ENCODE data around the gene SLC23A3. TPM values are rescaled to one million over a fixed set of nuclear protein-coding genes. Genes with fewer than 3 reads are reported as not detected.

The SLC23A3 gene
- total RNA-seq, 4 donors from 2014 or later: 0.10 to 4.4 (median 1.0) TPM

DNA sequence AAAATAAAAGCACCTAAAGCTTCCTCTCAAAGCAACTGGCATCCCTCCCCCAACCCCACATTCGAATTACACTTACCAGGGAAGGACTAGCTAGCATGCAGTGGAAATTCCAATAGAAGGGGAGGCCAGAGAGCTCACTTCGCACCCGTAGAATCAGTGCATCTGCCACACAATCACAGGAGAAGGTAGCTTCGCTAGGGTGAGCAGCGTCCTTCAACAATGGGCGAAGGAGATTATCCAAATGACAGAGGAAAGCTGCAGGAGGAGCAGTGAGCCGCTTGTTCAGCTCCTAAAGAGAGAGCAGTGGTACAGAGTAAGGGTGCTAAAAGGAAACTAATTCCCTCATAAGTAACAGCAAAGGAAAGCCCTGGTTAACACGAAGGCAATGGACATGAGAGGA lies 12.4 kb downstream of the SLC23A3 start:
- no peak for TF ChIP-seq CTCF (IDR thresholded peaks at IDR 0.05)
- no peak for TF ChIP-seq POLR2A (IDR thresholded peaks at IDR 0.05)
- intact Hi-C loops (cut with DNase I; ENCODE audit: low total_unique reads): loop anchor here (5.0 kb wide), 1 partner anchor 130 kb away; no protein-coding TSS in a partner anchor
- DNase-seq (ENCODE audit: low spot score in 2 of 2): peak in 1 of 2 donors; percentile 65
- no peak overlapping the region for H3K4me3 ChIP-seq (ENCODE audit: low read depth, poor library complexity, severe bottlenecking)
- 90 to 93% methylated on average over 8 of the region's 8 CpGs for WGBS, 2 donors

DNA sequence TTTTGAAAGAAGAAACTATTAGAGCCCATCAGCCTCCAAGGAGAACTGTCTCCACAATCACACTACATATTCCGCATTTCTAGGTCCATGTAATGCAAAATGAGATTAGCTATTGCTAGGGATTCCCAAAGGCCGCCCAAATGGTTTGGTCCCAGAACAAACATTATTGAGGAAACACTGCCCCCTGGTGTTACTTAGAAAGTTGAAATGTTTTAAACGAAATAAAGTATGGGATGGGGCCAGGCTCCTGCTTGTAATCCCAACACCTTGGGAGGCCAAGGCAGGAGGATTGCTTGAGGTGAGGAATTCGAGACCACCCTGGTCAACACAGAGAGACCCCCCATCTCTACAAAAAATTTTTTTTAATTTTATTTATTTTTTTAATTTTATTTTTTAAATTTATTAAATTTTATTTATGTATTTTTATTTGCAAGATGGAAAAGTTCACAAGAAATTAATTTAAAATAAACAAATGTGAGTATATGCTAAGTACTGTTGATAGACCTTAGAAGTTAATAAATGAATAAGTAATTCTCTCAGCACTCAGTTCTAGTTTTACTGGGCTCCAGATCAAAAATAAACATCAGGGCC lies 14.7 kb downstream of the SLC23A3 start:
- TF ChIP-seq CTCF (IDR thresholded peaks at IDR 0.05): no peak
- no peak for TF ChIP-seq POLR2A (IDR thresholded peaks at IDR 0.05)
- no peak overlapping the region for H3K4me3 ChIP-seq (ENCODE audit: low read depth, poor library complexity, severe bottlenecking)
- peak; percentile 33 to 46 for DNase-seq (ENCODE audit: low spot score in 2 of 2)
- 7 to 8% methylated on average over 4 of the region's 4 CpGs for WGBS, 2 donors
- intact Hi-C loops (cut with DNase I; ENCODE audit: low total_unique reads): loop anchor here (5.0 kb wide), 1 partner anchor 128 kb away; no protein-coding TSS in a partner anchor

GRCh38 chr2:219149667-219150066 lies 20.2 kb downstream of the SLC23A3 start:
- no peak overlapping the region for H3K4me3 ChIP-seq (ENCODE audit: low read depth, poor library complexity, severe bottlenecking)
- TF ChIP-seq POLR2A (IDR thresholded peaks at IDR 0.05): no peak
- TF ChIP-seq CTCF (IDR thresholded peaks at IDR 0.05): no peak
- DNase-seq (ENCODE audit: low spot score in 2 of 2): no peak
- intact Hi-C loops (cut with DNase I; ENCODE audit: low total_unique reads): no loop called here
- 19 to 41% methylated on average over 1 of the region's 1 CpG for WGBS, 2 donors

GRCh38 chr2:219142329-219142728 lies 27.5 kb downstream of the SLC23A3 start:
- no peak for TF ChIP-seq POLR2A (IDR thresholded peaks at IDR 0.05)
- no peak for TF ChIP-seq CTCF (IDR thresholded peaks at IDR 0.05)
- DNase-seq (ENCODE audit: low spot score in 2 of 2): no peak
- 61% methylated on average over 6 of the region's 6 CpGs for WGBS, 2 donors
- H3K4me3 ChIP-seq (ENCODE audit: low read depth, poor library complexity, severe bottlenecking): no peak overlapping the region
- intact Hi-C loops (cut with DNase I; ENCODE audit: low total_unique reads): no loop called here

DNA sequence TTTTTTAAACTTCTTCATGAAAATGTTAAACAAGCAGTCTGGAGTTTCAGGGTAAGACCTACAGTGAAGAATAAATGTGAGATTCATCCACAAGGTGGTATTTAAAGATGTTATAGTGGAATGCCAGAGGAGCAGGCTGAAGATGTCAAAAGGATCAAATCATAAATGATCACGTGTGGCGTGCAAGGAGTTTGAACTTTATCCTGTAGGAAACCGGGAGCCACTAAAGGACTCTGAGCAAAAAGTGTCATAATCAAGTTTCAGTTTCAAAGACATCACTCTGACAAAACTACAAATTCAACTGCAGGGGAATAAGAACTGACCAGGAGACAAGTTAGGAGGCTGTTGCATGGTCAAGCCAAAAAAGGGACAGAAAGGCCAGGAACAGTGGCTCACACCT lies 29.1 kb downstream of the SLC23A3 start:
- intact Hi-C loops (cut with DNase I; ENCODE audit: low total_unique reads): no loop called here
- WGBS, 2 donors: 98 to 99% methylated on average over 3 of the region's 3 CpGs
- H3K4me3 ChIP-seq (ENCODE audit: low read depth, poor library complexity, severe bottlenecking): no peak overlapping the region
- DNase-seq (ENCODE audit: low spot score in 2 of 2): no peak
- TF ChIP-seq CTCF (IDR thresholded peaks at IDR 0.05) (no peak), POLR2A (IDR thresholded peaks at IDR 0.05) (no peak)

DNA sequence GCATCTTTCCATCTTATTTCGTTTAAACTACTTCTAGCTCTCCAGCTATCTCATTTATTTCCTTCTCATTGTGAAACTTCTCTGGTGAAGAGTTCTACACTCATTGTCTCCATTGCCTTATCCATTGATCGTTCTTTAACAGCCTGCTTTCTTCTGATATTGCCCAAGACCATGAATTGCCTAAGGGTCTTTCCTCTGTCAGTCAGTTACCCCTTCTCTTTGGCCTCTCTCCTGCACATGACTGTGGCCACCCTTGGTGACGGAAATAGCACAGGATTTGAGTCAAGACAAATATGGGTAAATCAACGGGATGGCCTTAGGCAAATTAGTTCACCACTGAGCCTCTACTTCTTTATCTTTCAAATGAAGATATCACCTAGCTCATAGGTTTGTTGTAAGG lies 35.9 kb downstream of the SLC23A3 start:
- TF ChIP-seq POLR2A (IDR thresholded peaks at IDR 0.05) (no peak), CTCF (IDR thresholded peaks at IDR 0.05) (no peak)
- DNase-seq (ENCODE audit: low spot score in 2 of 2): no peak
- 91 to 92% methylated on average over 4 of the region's 4 CpGs for WGBS, 2 donors
- H3K4me3 ChIP-seq (ENCODE audit: low read depth, poor library complexity, severe bottlenecking): no peak overlapping the region
- intact Hi-C loops (cut with DNase I; ENCODE audit: low total_unique reads): no loop called here

Data from lower leg skin (tissue), 4 donors.